HepG2 (cell line): Measurements from ENCODE around the gene CDC27. TPM values are rescaled to one million over a fixed set of nuclear protein-coding genes. Genes with fewer than 3 reads are reported as not detected.

Experiments used
- ATAC-seq: fragments of 200-7000 bp; cut with Tn5 transposase; 3 replicates; pipeline ENCODE4 v1.9.1; 2020; ENCODE audit warnings: mild to moderate bottlenecking, moderate library complexity
- Bru-seq: library from RNA; stranded (reverse); fragments of 400-500 nt; gene quantifications from one replicate; lab custom pipeline; 2021; lab: Mats Ljungman, UMichigan
- BruChase-seq, 2 experiments: library from RNA; stranded (reverse); fragments of 400-500 nt; gene quantifications; one replicate each; lab custom pipeline; 2021; lab: Mats Ljungman, UMichigan
- BruUV-seq: library from RNA; stranded (reverse); fragments of 400-500 nt; replicated peaks from 2 replicates; lab custom pipeline; 2021; lab: Mats Ljungman, UMichigan
- CTCF ChIA-PET: fragments of 300-600 bp; formaldehyde crosslinking; extraction: SDS; loops from one replicate; lab custom pipeline; 2021; ENCODE audit warnings: low total read pairs, inconsistent platforms, low intra/inter-chr PET ratio; lab: Yijun Ruan, JAX
- POLR2A ChIA-PET: fragments of 350-600 bp; sonication (Branson Sonifier 250); formaldehyde crosslinking; loops from one replicate; lab custom pipeline; 2020; ENCODE audit warnings: antibody characterized with exemption, inconsistent platforms; lab: Yijun Ruan, JAX
- DNase-seq: peaks from one replicate; pipeline ENCODE4 v3.0.0-alpha.2; 2015; ENCODE audit warnings: low spot score
- FAIRE-seq: peaks from 3 replicates; lab custom pipeline; 2011; peaks lifted over from hg19 to GRCh38; lab: Jason Lieb, UNC
- H2AFZ ChIP-seq: one replicate; pipeline ENCODE4 v1.6.1; 2011; ENCODE audit warnings: low read length, inconsistent platforms
- H3K27ac ChIP-seq: fragments of 300-600 bp; 3 replicates; pipeline ENCODE4 v1.8.0; 2011; ENCODE audit warnings: mixed run types, mild to moderate bottlenecking, mixed read lengths, low read length, inconsistent platforms; ENCODE audit not compliant: insufficient read depth; ENCODE audit errors: extremely low read length
- H3K27me3 ChIP-seq, 2 experiments: fragments of 200-600 bp in 1 of 2; 2 replicates in 1 of 2; 3 replicates in 1 of 2; pipeline versions ENCODE4 v1.6.0 to v1.8.0; 2011; ENCODE audit warnings: low read length in 2 of 2, mild to moderate bottlenecking in 2 of 2, moderate library complexity in 2 of 2, inconsistent platforms in 1 of 2; ENCODE audit not compliant: insufficient read depth in 2 of 2, control insufficient read depth in 1 of 2
- H3K36me3 ChIP-seq, 2 experiments: fragments of 200-600 bp in 1 of 2; replicated peaks in 1 of 2; 2 replicates in 1 of 2; 3 replicates in 1 of 2; pipeline versions ENCODE4 v1.5.1 to v1.8.0; 2011; ENCODE audit warnings: low read length in 2 of 2, inconsistent platforms in 1 of 2; ENCODE audit not compliant: insufficient read depth in 2 of 2, control insufficient read depth in 1 of 2
- H3K4me1 ChIP-seq: 2 replicates; pipeline ENCODE4 v1.5.1; 2012; ENCODE audit warnings: low read length, inconsistent platforms; ENCODE audit not compliant: insufficient read depth
- H3K4me2 ChIP-seq: 2 replicates; pipeline ENCODE4 v1.6.0; 2011; ENCODE audit warnings: low read depth, low read length, inconsistent platforms
- H3K4me3 ChIP-seq, 3 experiments: fragments of 200-600 bp in 1 of 3; sonication (generic), shearing (Covaris generic) in 1 of 3; replicated peaks in 1 of 3; 2 replicates each; pipeline ENCODE4 v1.5.1; 2011 to 2016; ENCODE audit warnings: low read length in 3 of 3, inconsistent platforms in 2 of 3, low read depth in 2 of 3, mild to moderate bottlenecking in 2 of 3, control low read depth in 1 of 3, mixed read lengths in 1 of 3; ENCODE audit not compliant: insufficient read depth in 1 of 3
- H3K79me2 ChIP-seq: one replicate; pipeline ENCODE4 v1.6.1; 2011; ENCODE audit warnings: low read length, inconsistent platforms; ENCODE audit not compliant: insufficient read depth
- H3K9ac ChIP-seq: 2 replicates; pipeline ENCODE4 v1.6.0; 2011; ENCODE audit warnings: mild to moderate bottlenecking, low read depth, low read length, inconsistent platforms; ENCODE audit not compliant: insufficient read depth
- H3K9me3 ChIP-seq: 2 replicates; pipeline ENCODE4 v1.5.1; 2012; ENCODE audit warnings: mild to moderate bottlenecking, low read length
- H4K20me1 ChIP-seq: 2 replicates; pipeline ENCODE4 v1.6.0; 2011; ENCODE audit warnings: inconsistent platforms, mild to moderate bottlenecking, low read length, moderate library complexity; ENCODE audit not compliant: insufficient read depth
- CHCHD3 ChIP-seq: sonication (generic); formaldehyde crosslinking; IDR thresholded peaks from 2 replicates; pipeline ENCODE4 v1.8.0; 2022; ENCODE audit warnings: mild to moderate bottlenecking, missing genetic modification reagents, moderate library complexity
- FOXP1 ChIP-seq, 2 experiments: fragments of 450-650 bp in 1 of 2; IDR thresholded peaks; 2 replicates each; pipeline ENCODE4 v1.6.1; 2017 to 2018; ENCODE audit warnings: antibody characterized with exemption in 1 of 2
- GLI4 ChIP-seq: sonication (generic); formaldehyde crosslinking; IDR thresholded peaks from 2 replicates; pipeline ENCODE4 v1.5.1; 2020; ENCODE audit warnings: missing genetic modification reagents, mild to moderate bottlenecking, moderate library complexity, borderline replicate concordance
- KMT2A ChIP-seq: sonication (generic); formaldehyde crosslinking; IDR thresholded peaks from 2 replicates; pipeline ENCODE4 v1.4.0; 2020; ENCODE audit warnings: missing genetic modification reagents
- ZFP1 ChIP-seq: IDR thresholded peaks from 2 replicates; pipeline ENCODE4 v1.6.1; 2016
- ZNF17 ChIP-seq: sonication (generic); formaldehyde crosslinking; IDR thresholded peaks from 2 replicates; pipeline ENCODE4 v1.5.0; 2020; ENCODE audit warnings: mild to moderate bottlenecking, missing genetic modification reagents
- ZNF33B ChIP-seq: sonication (generic); formaldehyde crosslinking; IDR thresholded peaks from 2 replicates; pipeline ENCODE4 v1.5.1; 2020; ENCODE audit warnings: mild to moderate bottlenecking, missing genetic modification reagents
- ZNF674 ChIP-seq: sonication (generic); formaldehyde crosslinking; IDR thresholded peaks from 2 replicates; pipeline ENCODE4 v1.5.0; 2020; ENCODE audit warnings: low read depth, mild to moderate bottlenecking, missing genetic modification reagents
- ZNF7 ChIP-seq: IDR thresholded peaks from 2 replicates; pipeline ENCODE4 v1.6.1; 2016; ENCODE audit warnings: missing biosample characterization, missing genetic modification reagents
- WGBS: methylation state at CpG from one replicate; pipeline ENCODE4 v1.1.6; 2017; ENCODE audit warnings: low lambda C conversion rate; 5-methylcytosine and 5-hydroxymethylcytosine counted together
- in situ Hi-C: cut with HindIII; loops from 2 replicates; pipeline ENCODE4 v1.10.0; 2017; ENCODE audit warnings: low pct_unique_long_range_greater_than_20kb; ENCODE audit not compliant: extremely low pct_ligation_motif_present
- intact Hi-C: fragments of 100-400 bp; cut with micrococcal nuclease; formaldehyde crosslinking; loops from one replicate; pipeline ENCODE4 v1.10.0; 2022; ENCODE audit not compliant: unreplicated experiment
- long read RNA-seq, 2 experiments: library from RNA in 1 of 2; library from polyadenylated mRNA in 1 of 2; stranded (forward) in 1 of 2; unstranded in 1 of 2; transcript quantifications; one replicate each; pipeline ENCODE4 v2.0.0, GENCODE V29; 2019 to 2022
- polyA minus RNA-seq, 3 experiments: library from RNA; depleted of rRNA, polyadenylated mRNA; stranded (reverse); fragments of >200 nt; gene quantifications; 2 replicates each; pipeline ENCODE4 v1.2.3, GENCODE V29; 2011; ENCODE audit warnings: low replicate concordance in 1 of 3
- polyA plus RNA-seq, 8 experiments: library from polyadenylated mRNA; depleted of rRNA in 3 of 8; stranded (reverse) in 7 of 8; unstranded in 1 of 8; fragments of >200 nt; fragmentation: Illumina TruSeq in 4 of 8; extraction: Trizol in 4 of 8; gene quantifications; 2 replicates each; pipeline versions ENCODE4 v1.2.1 to v1.2.3, GENCODE V29; 2011 to 2016; ENCODE audit warnings: low read depth in 4 of 8, missing spikeins in 1 of 8, mixed read lengths in 1 of 8; ENCODE audit not compliant: insufficient read depth in 1 of 8
- total RNA-seq, 5 experiments: library from RNA; depleted of rRNA; stranded (reverse); fragments of >200 nt; fragmentation: Illumina TruSeq; extraction: Trizol; gene quantifications; 2 replicates each; pipeline ENCODE4 v1.2.3, GENCODE V29; 2016; ENCODE audit warnings: low read depth in 1 of 5
- TF ChIP-seq, protein P1 (sequence below): sonication (generic); formaldehyde crosslinking; IDR thresholded peaks from 2 replicates; pipeline ENCODE4 v1.4.0; 2020; ENCODE audit warnings: low read depth, mild to moderate bottlenecking, missing genetic modification reagents
- TF ChIP-seq, protein P2 (sequence below): sonication (generic); formaldehyde crosslinking; IDR thresholded peaks from 2 replicates; pipeline ENCODE4 v1.5.1; 2020; ENCODE audit warnings: missing genetic modification reagents, mild to moderate bottlenecking, borderline replicate concordance

The CDC27 gene, protein sequence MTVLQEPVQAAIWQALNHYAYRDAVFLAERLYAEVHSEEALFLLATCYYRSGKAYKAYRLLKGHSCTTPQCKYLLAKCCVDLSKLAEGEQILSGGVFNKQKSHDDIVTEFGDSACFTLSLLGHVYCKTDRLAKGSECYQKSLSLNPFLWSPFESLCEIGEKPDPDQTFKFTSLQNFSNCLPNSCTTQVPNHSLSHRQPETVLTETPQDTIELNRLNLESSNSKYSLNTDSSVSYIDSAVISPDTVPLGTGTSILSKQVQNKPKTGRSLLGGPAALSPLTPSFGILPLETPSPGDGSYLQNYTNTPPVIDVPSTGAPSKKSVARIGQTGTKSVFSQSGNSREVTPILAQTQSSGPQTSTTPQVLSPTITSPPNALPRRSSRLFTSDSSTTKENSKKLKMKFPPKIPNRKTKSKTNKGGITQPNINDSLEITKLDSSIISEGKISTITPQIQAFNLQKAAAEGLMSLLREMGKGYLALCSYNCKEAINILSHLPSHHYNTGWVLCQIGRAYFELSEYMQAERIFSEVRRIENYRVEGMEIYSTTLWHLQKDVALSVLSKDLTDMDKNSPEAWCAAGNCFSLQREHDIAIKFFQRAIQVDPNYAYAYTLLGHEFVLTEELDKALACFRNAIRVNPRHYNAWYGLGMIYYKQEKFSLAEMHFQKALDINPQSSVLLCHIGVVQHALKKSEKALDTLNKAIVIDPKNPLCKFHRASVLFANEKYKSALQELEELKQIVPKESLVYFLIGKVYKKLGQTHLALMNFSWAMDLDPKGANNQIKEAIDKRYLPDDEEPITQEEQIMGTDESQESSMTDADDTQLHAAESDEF
- 102 and 162 TPM in 2 replicates for total RNA-seq (2016; rRNA removed; fragmentation: Illumina TruSeq; extraction: Trizol)
- 15.6 and 16.5 TPM in 2 replicates for total RNA-seq (2016; cell fraction: cytosol; rRNA removed; fragmentation: Illumina TruSeq; extraction: Trizol; ENCODE audit: low read depth)
- total RNA-seq (2016; cell fraction: insoluble cytoplasmic fraction; rRNA removed; fragmentation: Illumina TruSeq; extraction: Trizol), result 94.8 and 180 TPM in 2 replicates
- 45.9 and 57.6 TPM in 2 replicates for total RNA-seq (2016; cell fraction: membrane; rRNA removed; fragmentation: Illumina TruSeq; extraction: Trizol)
- total RNA-seq (2016; cell fraction: nucleus; rRNA removed; fragmentation: Illumina TruSeq; extraction: Trizol), result 66.9 and 67.5 TPM in 2 replicates
- 55.9 and 80.7 TPM in 2 replicates for polyA plus RNA-seq (2011; rRNA removed)
- 39.5 and 46.1 TPM in 2 replicates for polyA plus RNA-seq (2011; cell fraction: cytosol; rRNA removed)
- polyA plus RNA-seq (2011; cell fraction: nucleus; rRNA removed), result 54.9 and 64.9 TPM in 2 replicates
- 45.5 and 46.6 TPM in 2 replicates for polyA plus RNA-seq (2012)
- 4.4 and 5.4 TPM in 2 replicates for polyA plus RNA-seq (2016; cell fraction: cytosol; fragmentation: Illumina TruSeq; extraction: Trizol; ENCODE audit: low read depth)
- 124 and 138 TPM in 2 replicates for polyA plus RNA-seq (2016; cell fraction: insoluble cytoplasmic fraction; fragmentation: Illumina TruSeq; extraction: Trizol; ENCODE audit: low read depth)
- polyA plus RNA-seq (2016; cell fraction: membrane; fragmentation: Illumina TruSeq; extraction: Trizol; ENCODE audit: low read depth), result 16.5 and 20.8 TPM in 2 replicates
- polyA plus RNA-seq (2016; cell fraction: nucleus; fragmentation: Illumina TruSeq; extraction: Trizol; ENCODE audit: insufficient read depth, low read depth), result 88.5 and 91.4 TPM in 2 replicates
- 105 and 134 TPM in 2 replicates for polyA minus RNA-seq (2011; rRNA and poly(A)+ RNA removed; ENCODE audit: low replicate concordance)
- polyA minus RNA-seq (2011; cell fraction: cytosol; rRNA and poly(A)+ RNA removed), result 70.2 and 86.9 TPM in 2 replicates
- polyA minus RNA-seq (2011; cell fraction: nucleus; rRNA and poly(A)+ RNA removed), result 68.6 and 73.8 TPM in 2 replicates
- Bru-seq, nascent RNA, result percentile 92 among the genes with signal in this experiment
- percentile 94 among the genes with signal in this experiment for BruChase-seq, experiment 1, labeled RNA remaining after a 6-hour chase
- percentile 95 among the genes with signal in this experiment for BruChase-seq, experiment 2, labeled RNA remaining after a 2-hour chase
- long read RNA-seq, experiment 1, full-length matches to known transcripts, result 3 of 47 reads
- long read RNA-seq, experiment 1, partial matches to known transcripts, result 35 of 47 reads
- long read RNA-seq, experiment 1, other reads (novel, unspliced or antisense), result 9 of 47 reads
- long read RNA-seq, experiment 2, full-length matches to known transcripts, result 10 of 66 reads
- long read RNA-seq, experiment 2, partial matches to known transcripts, result 6 of 66 reads
- long read RNA-seq, experiment 2, other reads (novel, unspliced or antisense), result 50 of 66 reads

DNA sequence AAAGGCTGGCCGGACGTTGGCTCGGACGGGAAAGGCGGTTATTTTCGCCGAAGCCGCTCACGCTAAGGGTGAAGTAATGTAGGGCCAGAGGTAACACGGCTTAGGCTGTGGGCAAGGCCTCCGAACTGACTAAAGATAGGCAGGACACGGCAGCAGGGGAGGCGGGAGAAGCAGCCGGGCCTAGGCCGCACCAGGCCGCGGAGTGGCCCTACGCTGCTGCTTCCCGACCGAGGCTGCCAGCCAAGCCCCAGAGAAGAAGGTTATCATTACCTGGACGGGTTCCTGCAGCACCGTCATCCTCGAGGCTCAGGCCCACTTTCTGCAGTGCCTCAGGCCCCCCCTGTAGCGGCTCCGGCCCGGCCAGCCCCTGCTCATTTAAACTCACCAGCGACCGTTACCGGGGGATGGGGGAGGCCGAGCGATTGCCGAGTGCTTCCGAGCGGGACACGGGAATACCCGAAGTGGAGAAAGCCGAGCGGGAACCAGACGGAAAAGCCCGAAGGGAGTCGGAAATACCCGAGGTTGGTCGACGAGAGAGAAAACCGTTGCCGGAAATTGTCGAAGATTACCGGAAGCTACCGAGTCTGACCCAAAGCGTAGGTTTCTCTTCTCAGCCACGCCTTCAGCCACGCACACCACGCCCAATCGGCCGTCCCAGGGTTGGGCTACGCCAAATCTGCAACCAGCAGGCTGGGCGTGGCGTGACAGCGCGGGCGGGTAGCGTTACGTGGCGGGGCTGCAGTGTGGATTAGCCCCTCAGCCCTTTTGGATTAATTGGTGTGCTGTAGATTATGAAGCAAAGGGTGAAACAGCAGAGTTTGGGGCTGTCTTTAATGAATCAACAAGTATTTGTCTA is at the start of gene CDC27:
Gene CDC27 (minus strand): TSS at position 420 of the 856 bp plus-strand sequence. CDS start 123 bp downstream, at position 297.
- CTCF ChIA-PET, result no interaction called here
- Histone ChIP-seq H3K36me3 (peaks cover 0 to 1% of the 10 kb centered on the region in 2 experiments; a peak in 2 of 5 replicates), H3K79me2 (peaks cover 48% of the 10 kb centered on the region), H4K20me1 (peaks cover 32% of the 10 kb centered on the region), H3K4me2 (peak within 1 kb of the TSS; percentile 92), H2AFZ (peak within 1 kb of the TSS; percentile 83), H3K27ac (peak within 1 kb of the TSS; percentile 90), H3K4me1 (peaks cover 59% of the 10 kb centered on the region), H3K9ac (peak within 1 kb of the TSS; percentile 98), H3K9me3 (no peaks in the 10 kb centered on the region), H3K27me3 (peaks cover 0 to 4% of the 10 kb centered on the region in 2 experiments; a peak in 1 of 5 replicates), H3K4me3 (peak within 1 kb of the TSS; percentile 86 to 91 (median 89))
- in situ Hi-C loops, result no loop called here
- intact Hi-C loops, result loop anchor here (5.0 kb wide), 1 partner anchor 128 kb away; no protein-coding TSS in a partner anchor
- BruUV-seq, result no TSS peak
- WGBS, result 2% methylated on average over 48 of the region's 64 CpGs
- ATAC-seq, result peak; percentile 95
- POLR2A ChIA-PET, result interaction anchor here (0.6 to 1.4 kb wide), 10 partner anchors 8 to 461 kb away, joined by 3 to 7 read pairs (median 3); partner anchors contain the start of genes EFCAB13 and KPNB1
- FAIRE-seq, result peak; percentile 99
- DNase-seq, result peak; percentile 99
- TF ChIP-seq CHCHD3 (CRISPR knock-in tag), result peak; percentile 94; the same call in 1 of the 2 replicates
- TF ChIP-seq KMT2A (CRISPR knock-in tag), result peak; percentile 96
- TF ChIP-seq ZFP1, result peak; percentile 35; the same call in 1 of the 2 replicates
- 0 out of 2 replicates have a peak, but pooled peaks have one; percentile 46 for TF ChIP-seq ZNF7 (CRISPR knock-in tag)
- TF ChIP-seq FOXP1 (IDR thresholded peaks at IDR 0.05), result no peak
- 0 out of 2 replicates have a peak, but pooled peaks have one; percentile 31 for TF ChIP-seq FOXP1 (CRISPR knock-in tag; IDR thresholded peaks at IDR 0.05)
- no peak; the same call in 1 of the 2 replicates for TF ChIP-seq ZNF17 (CRISPR knock-in tag)
- TF ChIP-seq, protein P1, sequence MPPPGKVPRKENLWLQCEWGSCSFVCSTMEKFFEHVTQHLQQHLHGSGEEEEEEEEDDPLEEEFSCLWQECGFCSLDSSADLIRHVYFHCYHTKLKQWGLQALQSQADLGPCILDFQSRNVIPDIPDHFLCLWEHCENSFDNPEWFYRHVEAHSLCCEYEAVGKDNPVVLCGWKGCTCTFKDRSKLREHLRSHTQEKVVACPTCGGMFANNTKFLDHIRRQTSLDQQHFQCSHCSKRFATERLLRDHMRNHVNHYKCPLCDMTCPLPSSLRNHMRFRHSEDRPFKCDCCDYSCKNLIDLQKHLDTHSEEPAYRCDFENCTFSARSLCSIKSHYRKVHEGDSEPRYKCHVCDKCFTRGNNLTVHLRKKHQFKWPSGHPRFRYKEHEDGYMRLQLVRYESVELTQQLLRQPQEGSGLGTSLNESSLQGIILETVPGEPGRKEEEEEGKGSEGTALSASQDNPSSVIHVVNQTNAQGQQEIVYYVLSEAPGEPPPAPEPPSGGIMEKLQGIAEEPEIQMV (CRISPR knock-in tag), result peak; percentile 32; the same call in 1 of the 2 replicates
- peak; percentile 85; the same call in 1 of the 2 replicates for TF ChIP-seq ZNF674 (CRISPR knock-in tag)
- TF ChIP-seq, protein P2, sequence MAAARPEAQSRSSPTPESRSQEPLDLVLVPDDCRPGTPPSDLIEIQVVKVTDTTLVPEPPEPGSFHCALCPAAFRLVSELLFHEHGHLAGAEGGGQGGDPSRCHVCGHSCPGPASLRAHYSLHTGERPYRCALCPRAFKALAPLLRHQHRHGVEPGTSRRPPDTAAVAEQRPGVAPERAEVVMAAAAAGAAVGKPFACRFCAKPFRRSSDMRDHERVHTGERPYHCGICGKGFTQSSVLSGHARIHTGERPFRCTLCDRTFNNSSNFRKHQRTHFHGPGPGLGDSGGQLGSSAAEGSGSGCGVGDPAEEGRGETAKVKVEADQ, result peak; percentile 99
- TF ChIP-seq GLI4 (CRISPR knock-in tag), result peak; percentile 98
- peak; percentile 96 for TF ChIP-seq ZNF33B (CRISPR knock-in tag)
